ENCODE results near the gene ARHGAP45. TPM values are rescaled to one million over a fixed set of nuclear protein-coding genes. Genes with fewer than 3 reads are reported as not detected.

Gene ARHGAP45
- total and polyA plus RNA-seq, 2 experiments from 2014 or later = 24.7 to 71.8 TPM

DNA sequence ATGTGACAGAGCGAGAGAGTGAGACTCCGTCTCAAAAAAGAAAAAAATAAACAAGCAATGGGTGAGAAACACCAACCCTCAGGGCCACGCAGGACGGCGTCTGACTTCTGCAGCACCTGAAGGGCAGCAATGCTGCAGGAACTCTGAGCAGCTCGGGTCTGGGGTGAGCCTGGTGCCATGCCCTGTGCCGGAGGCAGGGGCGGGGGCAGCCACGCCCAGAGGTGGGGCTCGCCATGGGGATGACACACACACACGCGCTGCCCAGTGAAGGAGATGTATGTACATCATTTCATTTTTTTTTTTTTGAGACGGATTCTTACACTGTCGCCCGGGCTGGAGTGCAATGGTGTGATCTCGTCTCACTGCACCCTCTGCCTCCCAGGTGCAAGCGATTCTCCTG, 61.1 kb downstream of the ARHGAP45 start:
- ATAC-seq = no peak

More for the DNA sequence above, 61.1 kb downstream of the ARHGAP45 start:
- H3K36me3 Mint-ChIP-seq (ENCODE audit: low read depth) = peaks cover 4% of the 10 kb centered on the region; the same call in 1 of the 3 replicates
- Histone ChIP-seq H3K4me1 (ENCODE audit: insufficient read depth) (0 out of 2 replicates have a peak, but pooled peaks cover 3% of the 10 kb centered on the region), H3K4me2 (no peak overlapping the region), H3K79me2 (replicated peaks; ENCODE audit: insufficient read depth) (no peaks in the 10 kb centered on the region), H3K27ac (ENCODE audit: low read depth) (no peak overlapping the region), H3K27me3 (ENCODE audit: insufficient read depth) (no peaks in the 10 kb centered on the region), H4K20me1 (replicated peaks; ENCODE audit: insufficient read depth) (no peaks in the 10 kb centered on the region), H3K9me2 (ENCODE audit: insufficient read depth) (no peaks in the 10 kb centered on the region), H3K36me3 (ENCODE audit: insufficient read depth) (no peaks in the 10 kb centered on the region), H2AFZ (no peak overlapping the region), H3K4me3 (no peak overlapping the region), H3F3A (replicated peaks; ENCODE audit: low read depth) (0 out of 2 replicates have a peak, but pooled peaks cover 6% of the 10 kb centered on the region)
- H3K4me3 Mint-ChIP-seq = no peak overlapping the region
- TF ChIP-seq EZH2 (IDR thresholded peaks at IDR 0.05; ENCODE audit: low read depth, unreplicated experiment) = no peak
- TF ChIP-seq ETS1 (IDR thresholded peaks at IDR 0.05) = no peak
- TF ChIP-seq NANOG (IDR thresholded peaks at IDR 0.05; ENCODE audit: borderline replicate concordance) = no peak
- TF ChIP-seq, protein P1, sequence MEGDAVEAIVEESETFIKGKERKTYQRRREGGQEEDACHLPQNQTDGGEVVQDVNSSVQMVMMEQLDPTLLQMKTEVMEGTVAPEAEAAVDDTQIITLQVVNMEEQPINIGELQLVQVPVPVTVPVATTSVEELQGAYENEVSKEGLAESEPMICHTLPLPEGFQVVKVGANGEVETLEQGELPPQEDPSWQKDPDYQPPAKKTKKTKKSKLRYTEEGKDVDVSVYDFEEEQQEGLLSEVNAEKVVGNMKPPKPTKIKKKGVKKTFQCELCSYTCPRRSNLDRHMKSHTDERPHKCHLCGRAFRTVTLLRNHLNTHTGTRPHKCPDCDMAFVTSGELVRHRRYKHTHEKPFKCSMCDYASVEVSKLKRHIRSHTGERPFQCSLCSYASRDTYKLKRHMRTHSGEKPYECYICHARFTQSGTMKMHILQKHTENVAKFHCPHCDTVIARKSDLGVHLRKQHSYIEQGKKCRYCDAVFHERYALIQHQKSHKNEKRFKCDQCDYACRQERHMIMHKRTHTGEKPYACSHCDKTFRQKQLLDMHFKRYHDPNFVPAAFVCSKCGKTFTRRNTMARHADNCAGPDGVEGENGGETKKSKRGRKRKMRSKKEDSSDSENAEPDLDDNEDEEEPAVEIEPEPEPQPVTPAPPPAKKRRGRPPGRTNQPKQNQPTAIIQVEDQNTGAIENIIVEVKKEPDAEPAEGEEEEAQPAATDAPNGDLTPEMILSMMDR (conservative IDR thresholded peaks at IDR 0.05; ENCODE audit: low read depth in 2 of 2) = no peak
- no peak for TF ChIP-seq CREB1 (CRISPR knock-in tag; IDR thresholded peaks at IDR 0.05; ENCODE audit: low read depth)
- no peak for TF ChIP-seq ZNF462 (CRISPR knock-in tag; IDR thresholded peaks at IDR 0.05)
- no peak for TF ChIP-seq POLR2AphosphoS5 (IDR thresholded peaks at IDR 0.05; ENCODE audit: low read depth)
- no peak for TF ChIP-seq JUNB (IDR thresholded peaks at IDR 0.05; ENCODE audit: unreplicated experiment)
- no peak for TF ChIP-seq EZH2phosphoT487 (IDR thresholded peaks at IDR 0.05; ENCODE audit: unreplicated experiment)
- no peak for TF ChIP-seq ZNF331 (CRISPR knock-in tag; IDR thresholded peaks at IDR 0.05; ENCODE audit: low read depth)
- no peak for TF ChIP-seq ZNF114 (CRISPR knock-in tag; IDR thresholded peaks at IDR 0.05)
- TF ChIP-seq, protein P2, sequence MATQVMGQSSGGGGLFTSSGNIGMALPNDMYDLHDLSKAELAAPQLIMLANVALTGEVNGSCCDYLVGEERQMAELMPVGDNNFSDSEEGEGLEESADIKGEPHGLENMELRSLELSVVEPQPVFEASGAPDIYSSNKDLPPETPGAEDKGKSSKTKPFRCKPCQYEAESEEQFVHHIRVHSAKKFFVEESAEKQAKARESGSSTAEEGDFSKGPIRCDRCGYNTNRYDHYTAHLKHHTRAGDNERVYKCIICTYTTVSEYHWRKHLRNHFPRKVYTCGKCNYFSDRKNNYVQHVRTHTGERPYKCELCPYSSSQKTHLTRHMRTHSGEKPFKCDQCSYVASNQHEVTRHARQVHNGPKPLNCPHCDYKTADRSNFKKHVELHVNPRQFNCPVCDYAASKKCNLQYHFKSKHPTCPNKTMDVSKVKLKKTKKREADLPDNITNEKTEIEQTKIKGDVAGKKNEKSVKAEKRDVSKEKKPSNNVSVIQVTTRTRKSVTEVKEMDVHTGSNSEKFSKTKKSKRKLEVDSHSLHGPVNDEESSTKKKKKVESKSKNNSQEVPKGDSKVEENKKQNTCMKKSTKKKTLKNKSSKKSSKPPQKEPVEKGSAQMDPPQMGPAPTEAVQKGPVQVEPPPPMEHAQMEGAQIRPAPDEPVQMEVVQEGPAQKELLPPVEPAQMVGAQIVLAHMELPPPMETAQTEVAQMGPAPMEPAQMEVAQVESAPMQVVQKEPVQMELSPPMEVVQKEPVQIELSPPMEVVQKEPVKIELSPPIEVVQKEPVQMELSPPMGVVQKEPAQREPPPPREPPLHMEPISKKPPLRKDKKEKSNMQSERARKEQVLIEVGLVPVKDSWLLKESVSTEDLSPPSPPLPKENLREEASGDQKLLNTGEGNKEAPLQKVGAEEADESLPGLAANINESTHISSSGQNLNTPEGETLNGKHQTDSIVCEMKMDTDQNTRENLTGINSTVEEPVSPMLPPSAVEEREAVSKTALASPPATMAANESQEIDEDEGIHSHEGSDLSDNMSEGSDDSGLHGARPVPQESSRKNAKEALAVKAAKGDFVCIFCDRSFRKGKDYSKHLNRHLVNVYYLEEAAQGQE (IDR thresholded peaks at IDR 0.05; ENCODE audit: unreplicated experiment) = no peak
- TF ChIP-seq STAT1 (IDR thresholded peaks at IDR 0.05; ENCODE audit: unreplicated experiment) = no peak
- peaks cover 4% of the 10 kb centered on the region for H3K27me3 Mint-ChIP-seq (ENCODE audit: insufficient read depth, low read depth, poor library complexity)
- no peak for DNase-seq (ENCODE audit: low spot score)
- no peaks in the 10 kb centered on the region for H3K9me3 Mint-ChIP-seq
- no peak overlapping the region for H3K27ac Mint-ChIP-seq
- H3K4me1 Mint-ChIP-seq = no peaks in the 10 kb centered on the region; the same call in 2 of the 3 replicates
